Measurements from ENCODE around the gene MLXIP.

The MLXIP gene

DNA sequence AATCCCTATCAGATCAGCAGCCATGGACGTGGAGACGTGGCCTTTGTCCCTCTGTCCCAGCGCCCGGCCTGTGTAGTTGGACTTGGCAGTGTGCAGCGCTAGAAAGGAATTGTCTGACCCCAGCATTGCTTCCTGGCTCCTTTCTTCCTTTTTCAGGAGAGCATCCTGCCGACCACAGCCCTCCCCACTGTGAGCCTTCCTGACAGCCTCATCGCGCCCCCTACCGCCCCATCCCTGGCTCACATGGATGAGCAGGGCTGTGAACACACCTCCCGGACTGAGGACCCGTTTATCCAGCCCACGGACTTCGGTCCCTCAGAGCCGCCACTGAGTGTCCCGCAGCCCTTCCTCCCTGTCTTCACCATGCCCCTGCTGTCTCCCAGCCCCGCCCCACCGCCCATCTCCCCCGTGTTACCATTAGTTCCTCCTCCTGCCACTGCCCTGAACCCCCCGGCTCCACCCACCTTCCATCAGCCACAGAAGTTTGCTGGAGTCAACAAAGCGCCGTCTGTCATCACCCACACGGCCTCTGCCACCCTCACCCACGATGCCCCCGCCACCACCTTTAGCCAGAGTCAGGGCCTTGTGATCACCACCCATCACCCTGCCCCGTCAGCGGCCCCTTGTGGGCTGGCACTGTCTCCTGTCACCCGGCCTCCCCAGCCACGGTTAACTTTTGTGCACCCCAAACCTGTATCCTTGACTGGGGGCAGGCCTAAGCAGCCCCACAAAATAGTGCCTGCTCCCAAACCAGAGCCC is 54.8 kb downstream of the MLXIP start:
- Histone ChIP-seq H3K27ac (no peak overlapping the region), H3K9ac (peak overlapping the region in 2 of 11 experiments; percentile 6 to 19; a peak in 1 of 22 replicates), H4K20me1 (peaks cover 33 to 81% (median 56%) of the 10 kb centered on the region in 11 experiments; a peak in 21 of 22 replicates), H3K4me2 (no peak overlapping the region), H3K4me3 (no peak overlapping the region), H3K36me3 (peaks cover 97 to 100% (median 100%) of the 10 kb centered on the region in 11 experiments), H3K4me1 (peaks cover 0 to 14% (median 2%) of the 10 kb centered on the region in 10 experiments; a peak in 8 of 20 replicates), H3K27me3 (no peaks in the 10 kb centered on the region), H3K9me3 (replicated peaks in 1 of 11) (no peaks in the 10 kb centered on the region)
- no peak for TF ChIP-seq Cebpa-rat (IDR thresholded peaks at IDR 0.05)

DNA sequence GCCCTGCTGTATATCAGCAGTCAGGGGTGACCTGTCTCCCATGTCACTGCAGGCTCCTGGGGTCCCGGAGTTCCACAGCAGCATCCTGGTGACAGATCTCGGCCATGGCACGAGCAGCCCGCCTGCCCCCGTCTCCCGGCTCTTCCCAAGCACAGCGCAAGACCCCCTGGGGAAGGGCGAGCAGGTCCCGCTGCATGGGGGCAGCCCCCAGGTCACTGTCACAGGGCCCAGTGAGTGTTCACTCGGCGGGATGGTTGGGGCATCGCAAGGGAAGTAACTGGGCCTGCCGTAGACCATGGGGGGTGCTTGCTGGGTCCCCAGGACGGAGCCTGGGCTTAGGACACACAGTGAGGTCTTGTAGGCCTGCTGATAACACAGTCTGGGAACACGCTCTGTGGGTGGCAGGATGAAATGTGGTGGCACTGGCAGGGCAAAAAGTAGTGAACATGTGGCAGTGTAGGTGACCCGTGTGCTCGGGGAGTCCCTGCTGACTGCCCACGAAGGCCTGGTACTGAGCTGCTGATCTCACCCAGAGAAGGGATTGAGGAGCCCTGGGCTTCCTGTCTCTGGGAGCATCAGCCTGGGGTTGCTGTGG is 57.0 kb downstream of the MLXIP start:
- Histone ChIP-seq H3K27me3 (no peaks in the 10 kb centered on the region), H3K4me2 (no peak overlapping the region), H3K9me3 (replicated peaks in 1 of 11) (no peaks in the 10 kb centered on the region), H3K9ac (peak overlapping the region in 3 of 11 experiments; percentile 16 to 38 (median 31); a peak in 4 of 22 replicates), H3K27ac (peak overlapping the region in 4 of 11 experiments; percentile 9 to 21 (median 14); a peak in 3 of 22 replicates), H3K36me3 (peaks cover 96 to 100% (median 99%) of the 10 kb centered on the region in 11 experiments), H3K4me1 (peaks cover 0 to 6% (median 0%) of the 10 kb centered on the region in 10 experiments; a peak in 2 of 20 replicates), H4K20me1 (peaks cover 14 to 76% (median 43%) of the 10 kb centered on the region in 11 experiments; a peak in 19 of 22 replicates), H3K4me3 (no peak overlapping the region)
- TF ChIP-seq Cebpa-rat (IDR thresholded peaks at IDR 0.05), result no peak

GRCh38 chr12:122137229-122137628 is 58.7 kb downstream of the MLXIP start:
- H3K36me3 ChIP-seq, result peaks cover 97 to 100% (median 99%) of the 10 kb centered on the region in 11 experiments
- no peaks in the 10 kb centered on the region for H3K9me3 ChIP-seq (replicated peaks in 1 of 11)
- H3K27me3 ChIP-seq, result no peaks in the 10 kb centered on the region
- no peak overlapping the region for H3K4me2 ChIP-seq
- no peak overlapping the region for H3K4me3 ChIP-seq
- TF ChIP-seq Cebpa-rat (IDR thresholded peaks at IDR 0.05), result no peak
- no peak overlapping the region for H3K9ac ChIP-seq
- peaks cover 0 to 22% (median 8%) of the 10 kb centered on the region in 10 experiments; a peak in 11 of 20 replicates for H3K4me1 ChIP-seq
- H3K27ac ChIP-seq, result no peak overlapping the region
- peaks cover 16 to 77% (median 48%) of the 10 kb centered on the region in 11 experiments; a peak in 19 of 22 replicates for H4K20me1 ChIP-seq

- Histone ChIP-seq H3K4me1 (peaks cover 0 to 26% (median 8%) of the 10 kb centered on the region in 10 experiments; a peak in 11 of 20 replicates), H3K27ac (no peak overlapping the region), H3K27me3 (no peaks in the 10 kb centered on the region), H3K4me3 (no peak overlapping the region), H3K9me3 (replicated peaks in 1 of 11) (no peaks in the 10 kb centered on the region), H4K20me1 (peaks cover 20 to 77% (median 48%) of the 10 kb centered on the region in 11 experiments; a peak in 19 of 22 replicates), H3K9ac (no peak overlapping the region), H3K36me3 (peaks cover 97 to 100% (median 99%) of the 10 kb centered on the region in 11 experiments), H3K4me2 (no peak overlapping the region)
- TF ChIP-seq Cebpa-rat (IDR thresholded peaks at IDR 0.05), result no peak
Measured at GRCh38 chr12:122137681-122138080, 59.1 kb downstream of the MLXIP start.

DNA sequence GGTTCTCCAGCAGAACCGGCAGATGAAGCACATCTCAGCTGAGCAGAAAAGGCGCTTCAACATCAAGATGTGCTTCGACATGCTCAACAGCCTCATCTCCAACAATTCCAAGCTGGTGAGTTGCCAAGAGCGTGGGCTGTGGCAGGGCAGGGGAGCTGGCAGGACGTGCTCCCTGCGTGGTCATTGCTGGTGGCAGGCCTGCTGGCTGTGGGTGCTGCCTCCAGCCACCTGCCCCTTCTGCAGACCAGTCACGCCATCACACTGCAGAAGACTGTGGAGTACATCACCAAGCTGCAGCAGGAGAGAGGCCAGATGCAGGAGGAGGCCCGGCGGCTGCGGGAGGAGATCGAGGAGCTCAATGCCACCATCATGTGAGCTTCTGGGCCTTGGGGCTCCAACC is 59.6 kb downstream of the MLXIP start:
- H4K20me1 ChIP-seq, result peaks cover 25 to 80% (median 48%) of the 10 kb centered on the region in 11 experiments; a peak in 19 of 22 replicates
- TF ChIP-seq Cebpa-rat (IDR thresholded peaks at IDR 0.05), result no peak
- H3K4me3 ChIP-seq, result no peak overlapping the region
- peaks cover 97 to 100% (median 99%) of the 10 kb centered on the region in 11 experiments for H3K36me3 ChIP-seq
- peaks cover 0 to 29% (median 8%) of the 10 kb centered on the region in 10 experiments; a peak in 11 of 20 replicates for H3K4me1 ChIP-seq
- no peaks in the 10 kb centered on the region for H3K9me3 ChIP-seq (replicated peaks in 1 of 11)
- H3K9ac ChIP-seq, result no peak overlapping the region
- no peak overlapping the region for H3K27ac ChIP-seq
- H3K4me2 ChIP-seq, result no peak overlapping the region
- H3K27me3 ChIP-seq, result no peaks in the 10 kb centered on the region

- H3K9ac ChIP-seq, result 0 out of 22 replicates have a peak overlapping the region, but pooled peaks of 1 of the 11 experiments have one; percentile 0
- no peaks in the 10 kb centered on the region for H3K27me3 ChIP-seq
- no peaks in the 10 kb centered on the region for H3K9me3 ChIP-seq (replicated peaks in 1 of 11)
- H3K4me3 ChIP-seq, result no peak overlapping the region
- peaks cover 97 to 100% (median 99%) of the 10 kb centered on the region in 11 experiments for H3K36me3 ChIP-seq
- H3K4me1 ChIP-seq, result peaks cover 0 to 29% (median 8%) of the 10 kb centered on the region in 10 experiments; a peak in 11 of 20 replicates
- peaks cover 28 to 80% (median 51%) of the 10 kb centered on the region in 11 experiments; a peak in 19 of 22 replicates for H4K20me1 ChIP-seq
- no peak for TF ChIP-seq Cebpa-rat (IDR thresholded peaks at IDR 0.05)
- no peak overlapping the region for H3K27ac ChIP-seq
- H3K4me2 ChIP-seq, result no peak overlapping the region
Measured at GRCh38 chr12:122138616-122139015, 60.1 kb downstream of the MLXIP start.

GRCh38 chr12:122139266-122139665 is 60.7 kb downstream of the MLXIP start:
- H3K4me3 ChIP-seq, result no peak overlapping the region
- H3K9ac ChIP-seq, result 0 out of 22 replicates have a peak overlapping the region, but pooled peaks of 1 of the 11 experiments have one; percentile 0
- TF ChIP-seq Cebpa-rat (IDR thresholded peaks at IDR 0.05), result no peak
- H3K27me3 ChIP-seq, result no peaks in the 10 kb centered on the region
- H3K4me1 ChIP-seq, result peaks cover 0 to 29% (median 8%) of the 10 kb centered on the region in 10 experiments; a peak in 11 of 20 replicates
- H3K36me3 ChIP-seq, result peaks cover 97 to 100% (median 99%) of the 10 kb centered on the region in 11 experiments
- no peaks in the 10 kb centered on the region for H3K9me3 ChIP-seq (replicated peaks in 1 of 11)
- no peak overlapping the region for H3K27ac ChIP-seq
- H3K4me2 ChIP-seq, result no peak overlapping the region
- H4K20me1 ChIP-seq, result peaks cover 28 to 86% (median 57%) of the 10 kb centered on the region in 11 experiments; a peak in 19 of 22 replicates

DNA sequence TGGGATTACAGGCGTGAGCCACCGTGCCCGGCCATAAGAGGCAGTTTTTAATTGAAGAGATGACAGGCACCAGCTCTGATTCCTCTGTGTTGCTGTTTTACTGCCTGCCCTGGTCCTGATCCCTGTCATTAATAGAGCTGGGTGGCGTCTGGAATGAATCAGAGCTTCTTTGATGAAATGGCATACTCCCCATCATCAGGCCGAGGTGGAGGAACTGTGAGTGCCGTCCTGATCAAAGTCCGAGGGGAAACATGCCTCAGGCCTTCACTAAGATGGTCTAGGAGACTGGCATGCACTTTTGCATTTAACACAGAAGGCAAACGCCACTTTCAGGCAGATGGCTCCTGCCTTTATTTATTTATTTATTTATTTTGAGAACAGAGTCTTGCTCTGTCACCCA is 61.4 kb downstream of the MLXIP start:
- Histone ChIP-seq H3K4me1 (peaks cover 0 to 26% (median 8%) of the 10 kb centered on the region in 10 experiments; a peak in 11 of 20 replicates), H3K9me3 (replicated peaks in 1 of 11) (no peaks in the 10 kb centered on the region), H3K9ac (no peak overlapping the region), H3K27ac (no peak overlapping the region), H3K27me3 (no peaks in the 10 kb centered on the region), H3K36me3 (peaks cover 97 to 100% (median 99%) of the 10 kb centered on the region in 11 experiments), H4K20me1 (peaks cover 30 to 90% (median 64%) of the 10 kb centered on the region in 11 experiments; a peak in 19 of 22 replicates), H3K4me3 (no peak overlapping the region), H3K4me2 (no peak overlapping the region)
- no peak for TF ChIP-seq Cebpa-rat (IDR thresholded peaks at IDR 0.05)
